Muscle layer of duodenum (tissue), 2 donors: ENCODE results near the gene PDCD1.
A peak's percentile ranks its signal among the peaks of the same experiment; 100 is the strongest.

Source experiments
- H3K27ac ChIP-seq: one replicate; pipeline ENCODE4 v1.7.0; 2013; ENCODE audit warnings: mild to moderate bottlenecking, low read length
- H3K27me3 ChIP-seq: one replicate; pipeline ENCODE4 v1.7.0; 2013; ENCODE audit warnings: low read depth, mild to moderate bottlenecking, control low read depth, low read length
- H3K36me3 ChIP-seq, 2 donors: one replicate each; pipeline ENCODE4 v1.7.0; 2013; ENCODE audit warnings: low read length in 2 of 2, control low read depth in 1 of 2, mild to moderate bottlenecking in 1 of 2; ENCODE audit not compliant: insufficient read depth in 2 of 2, control insufficient read depth in 1 of 2
- H3K4me1 ChIP-seq, 2 donors: one replicate each; pipeline ENCODE4 v1.7.0; 2013; ENCODE audit warnings: low read length in 2 of 2, mild to moderate bottlenecking in 2 of 2, control low read depth in 1 of 2, moderate library complexity in 1 of 2; ENCODE audit not compliant: insufficient read depth in 2 of 2, control insufficient read depth in 1 of 2
- H3K4me3 ChIP-seq, 2 donors: one replicate each; pipeline ENCODE4 v1.7.0; 2013; ENCODE audit warnings: low read length in 2 of 2, low read depth in 1 of 2, mild to moderate bottlenecking in 1 of 2
- H3K9me3 ChIP-seq, 2 donors: one replicate each; pipeline ENCODE4 v1.7.0; 2013; ENCODE audit warnings: low read length in 2 of 2, control low read depth in 1 of 2, mild to moderate bottlenecking in 1 of 2; ENCODE audit not compliant: control insufficient read depth in 1 of 2
- donor health status: healthy.

The PDCD1 gene

GRCh38 chr2:241852116-241852980 is 6.3 kb downstream of the PDCD1 start:
- Histone ChIP-seq H3K9me3 (no peaks in the 10 kb centered on the region), H3K27me3 (no peaks in the 10 kb centered on the region), H3K4me1 (no peaks in the 10 kb centered on the region), H3K36me3 (no peaks in the 10 kb centered on the region), H3K27ac (no peak overlapping the region), H3K4me3 (no peak overlapping the region)

GRCh38 chr2:241851325-241852115 is 7.2 kb downstream of the PDCD1 start:
- no peak overlapping the region for H3K4me3 ChIP-seq
- H3K4me1 ChIP-seq = no peaks in the 10 kb centered on the region
- no peaks in the 10 kb centered on the region for H3K9me3 ChIP-seq
- H3K36me3 ChIP-seq = no peaks in the 10 kb centered on the region
- no peak overlapping the region for H3K27ac ChIP-seq
- H3K27me3 ChIP-seq = no peaks in the 10 kb centered on the region

GRCh38 chr2:241850544-241851324 is 8.0 kb downstream of the PDCD1 start:
- Histone ChIP-seq H3K27me3 (no peaks in the 10 kb centered on the region), H3K4me3 (no peak overlapping the region), H3K27ac (no peak overlapping the region), H3K4me1 (peaks cover 0 to 4% of the 10 kb centered on the region in 2 donors), H3K9me3 (no peaks in the 10 kb centered on the region), H3K36me3 (no peaks in the 10 kb centered on the region)

- Histone ChIP-seq H3K27ac (no peak overlapping the region), H3K36me3 (no peaks in the 10 kb centered on the region), H3K4me1 (peaks cover 0 to 8% of the 10 kb centered on the region in 2 donors), H3K27me3 (no peaks in the 10 kb centered on the region), H3K4me3 (no peak overlapping the region), H3K9me3 (no peaks in the 10 kb centered on the region)
Observed at GRCh38 chr2:241849616-241850543, 8.8 kb downstream of the PDCD1 start.

- no peak overlapping the region for H3K27ac ChIP-seq
- peaks cover 0 to 13% of the 10 kb centered on the region in 2 donors for H3K4me1 ChIP-seq
- no peaks in the 10 kb centered on the region for H3K36me3 ChIP-seq
- H3K4me3 ChIP-seq = no peak overlapping the region
- H3K27me3 ChIP-seq = no peaks in the 10 kb centered on the region
- H3K9me3 ChIP-seq = no peaks in the 10 kb centered on the region
Observed at GRCh38 chr2:241848761-241849615, 9.7 kb downstream of the PDCD1 start.

GRCh38 chr2:241846406-241846805 is 12.3 kb downstream of the PDCD1 start:
- Histone ChIP-seq H3K4me3 (no peak overlapping the region), H3K27ac (no peak overlapping the region), H3K9me3 (no peaks in the 10 kb centered on the region), H3K27me3 (no peaks in the 10 kb centered on the region), H3K36me3 (no peaks in the 10 kb centered on the region), H3K4me1 (peaks cover 0 to 13% of the 10 kb centered on the region in 2 donors)

- Histone ChIP-seq H3K36me3 (no peaks in the 10 kb centered on the region), H3K27me3 (no peaks in the 10 kb centered on the region), H3K4me1 (peaks cover 0 to 13% of the 10 kb centered on the region in 2 donors), H3K9me3 (no peaks in the 10 kb centered on the region), H3K4me3 (peak overlapping the region; percentile 31 to 50), H3K27ac (no peak overlapping the region)
Observed at GRCh38 chr2:241844831-241845578, 13.7 kb downstream of the PDCD1 start.

GRCh38 chr2:241844066-241844728 is 14.5 kb downstream of the PDCD1 start:
- Histone ChIP-seq H3K27ac (no peak overlapping the region), H3K4me1 (peaks cover 0 to 13% of the 10 kb centered on the region in 2 donors), H3K36me3 (no peaks in the 10 kb centered on the region), H3K27me3 (no peaks in the 10 kb centered on the region), H3K9me3 (no peaks in the 10 kb centered on the region), H3K4me3 (peak overlapping the region; percentile 31 to 50)
